Measurements from ENCODE around the gene GLIPR1. TPM values are rescaled to one million over a fixed set of nuclear protein-coding genes. Genes with fewer than 3 reads are reported as not detected.
"Not testable (repeated sequence)": the region's sequence is repeated elsewhere in the genome, so short reads cannot be mapped to it uniquely, and the experiment has no call there.

The GLIPR1 gene
- total and polyA plus RNA-seq, 7 donors = 0.52 to 5.7 (median 4.4) TPM

- 84 to 88% (median 87%) methylated on average over 2 of the region's 2 CpGs for WGBS, 3 donors
- no peaks in the 10 kb centered on the region for H3K36me3 ChIP-seq (ENCODE audit: insufficient read depth in 1 of 2, low read depth in 1 of 2)
- H3K27me3 ChIP-seq (ENCODE audit: insufficient read depth in 3 of 3, low read length in 2 of 3) = no peaks in the 10 kb centered on the region
- TF ChIP-seq, protein P1, sequence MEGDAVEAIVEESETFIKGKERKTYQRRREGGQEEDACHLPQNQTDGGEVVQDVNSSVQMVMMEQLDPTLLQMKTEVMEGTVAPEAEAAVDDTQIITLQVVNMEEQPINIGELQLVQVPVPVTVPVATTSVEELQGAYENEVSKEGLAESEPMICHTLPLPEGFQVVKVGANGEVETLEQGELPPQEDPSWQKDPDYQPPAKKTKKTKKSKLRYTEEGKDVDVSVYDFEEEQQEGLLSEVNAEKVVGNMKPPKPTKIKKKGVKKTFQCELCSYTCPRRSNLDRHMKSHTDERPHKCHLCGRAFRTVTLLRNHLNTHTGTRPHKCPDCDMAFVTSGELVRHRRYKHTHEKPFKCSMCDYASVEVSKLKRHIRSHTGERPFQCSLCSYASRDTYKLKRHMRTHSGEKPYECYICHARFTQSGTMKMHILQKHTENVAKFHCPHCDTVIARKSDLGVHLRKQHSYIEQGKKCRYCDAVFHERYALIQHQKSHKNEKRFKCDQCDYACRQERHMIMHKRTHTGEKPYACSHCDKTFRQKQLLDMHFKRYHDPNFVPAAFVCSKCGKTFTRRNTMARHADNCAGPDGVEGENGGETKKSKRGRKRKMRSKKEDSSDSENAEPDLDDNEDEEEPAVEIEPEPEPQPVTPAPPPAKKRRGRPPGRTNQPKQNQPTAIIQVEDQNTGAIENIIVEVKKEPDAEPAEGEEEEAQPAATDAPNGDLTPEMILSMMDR (IDR thresholded peaks at IDR 0.05) = no peak
- DNase-seq (no peak), ATAC-seq (no peak)
- no peak overlapping the region for H3K27ac ChIP-seq
- H3K9me3 ChIP-seq = peaks cover 14% of the 10 kb centered on the region
- no peak overlapping the region for H3K4me3 ChIP-seq
- intact Hi-C loops (cut with DNase I) = no loop called here
- no peaks in the 10 kb centered on the region for H3K4me1 ChIP-seq
Observed at GRCh38 chr12:75439048-75439447, 41.5 kb upstream of the GLIPR1 start.

- Histone ChIP-seq H3K27me3 (ENCODE audit: insufficient read depth in 3 of 3, low read length in 2 of 3) (no peaks in the 10 kb centered on the region), H3K4me1 (no peaks in the 10 kb centered on the region), H3K4me3 (no peak overlapping the region), H3K36me3 (ENCODE audit: insufficient read depth in 1 of 2, low read depth in 1 of 2) (no peaks in the 10 kb centered on the region), H3K27ac (no peak overlapping the region), H3K9me3 (peaks cover 14% of the 10 kb centered on the region)
- ATAC-seq (no peak), DNase-seq (no peak)
- intact Hi-C loops (cut with DNase I) = no loop called here
- TF ChIP-seq, protein P1 (IDR thresholded peaks at IDR 0.05) = no peak
Observed at GRCh38 chr12:75439930-75440329, 40.6 kb upstream of the GLIPR1 start.

GRCh38 chr12:75441687-75442449 is 38.7 kb upstream of the GLIPR1 start:
- WGBS, 3 donors = 63 to 76% (median 71%) methylated on average over 4 of the region's 4 CpGs
- DNase-seq; H3K27me3 ChIP-seq (ENCODE audit: insufficient read depth in 3 of 3, low read length in 2 of 3); ATAC-seq; H3K9me3 ChIP-seq; H3K4me3 ChIP-seq; intact Hi-C loops (cut with DNase I); H3K36me3 ChIP-seq (ENCODE audit: insufficient read depth in 1 of 2, low read depth in 1 of 2); H3K27ac ChIP-seq; H3K4me1 ChIP-seq: not testable (repeated sequence)

- WGBS, 3 donors = 19 to 64% (median 55%) methylated on average over 3 of the region's 3 CpGs
- intact Hi-C loops (cut with DNase I) = not testable (repeated sequence)
Observed at GRCh38 chr12:75442454-75442853, 38.1 kb upstream of the GLIPR1 start.

GRCh38 chr12:75443709-75444108 is 36.8 kb upstream of the GLIPR1 start:
- Histone ChIP-seq H3K36me3 (ENCODE audit: insufficient read depth in 1 of 2, low read depth in 1 of 2) (no peaks in the 10 kb centered on the region), H3K27ac (no peak overlapping the region), H3K27me3 (ENCODE audit: insufficient read depth in 3 of 3, low read length in 2 of 3) (no peaks in the 10 kb centered on the region), H3K4me1 (no peaks in the 10 kb centered on the region), H3K9me3 (no peaks in the 10 kb centered on the region), H3K4me3 (no peak overlapping the region)
- DNase-seq (no peak), ATAC-seq (no peak)
- intact Hi-C loops (cut with DNase I) = no loop called here
- 54 to 59% (median 54%) methylated on average over 3 of the region's 3 CpGs for WGBS, 3 donors
- TF ChIP-seq, protein P1 (IDR thresholded peaks at IDR 0.05) = no peak

More at GRCh38 chr12:75442454-75442853, 38.1 kb upstream of the GLIPR1 start:
- not testable (repeated sequence) for H3K27ac ChIP-seq; H3K36me3 ChIP-seq (ENCODE audit: insufficient read depth in 1 of 2, low read depth in 1 of 2); DNase-seq; H3K4me3 ChIP-seq; H3K27me3 ChIP-seq (ENCODE audit: insufficient read depth in 3 of 3, low read length in 2 of 3); ATAC-seq; H3K4me1 ChIP-seq; H3K9me3 ChIP-seq
